ENCODE data around the gene RAD51AP1. TPM values are rescaled to one million over a fixed set of nuclear protein-coding genes. Genes with fewer than 3 reads are reported as not detected.
"Not testable (repeated sequence)": the region's sequence is repeated elsewhere in the genome, so short reads cannot be mapped to it uniquely, and the experiment has no call there.

Gene RAD51AP1, protein sequence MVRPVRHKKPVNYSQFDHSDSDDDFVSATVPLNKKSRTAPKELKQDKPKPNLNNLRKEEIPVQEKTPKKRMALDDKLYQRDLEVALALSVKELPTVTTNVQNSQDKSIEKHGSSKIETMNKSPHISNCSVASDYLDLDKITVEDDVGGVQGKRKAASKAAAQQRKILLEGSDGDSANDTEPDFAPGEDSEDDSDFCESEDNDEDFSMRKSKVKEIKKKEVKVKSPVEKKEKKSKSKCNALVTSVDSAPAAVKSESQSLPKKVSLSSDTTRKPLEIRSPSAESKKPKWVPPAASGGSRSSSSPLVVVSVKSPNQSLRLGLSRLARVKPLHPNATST
- 10 to 100 TPM; 21.4 to 34.4 TPM for total RNA-seq

DNA sequence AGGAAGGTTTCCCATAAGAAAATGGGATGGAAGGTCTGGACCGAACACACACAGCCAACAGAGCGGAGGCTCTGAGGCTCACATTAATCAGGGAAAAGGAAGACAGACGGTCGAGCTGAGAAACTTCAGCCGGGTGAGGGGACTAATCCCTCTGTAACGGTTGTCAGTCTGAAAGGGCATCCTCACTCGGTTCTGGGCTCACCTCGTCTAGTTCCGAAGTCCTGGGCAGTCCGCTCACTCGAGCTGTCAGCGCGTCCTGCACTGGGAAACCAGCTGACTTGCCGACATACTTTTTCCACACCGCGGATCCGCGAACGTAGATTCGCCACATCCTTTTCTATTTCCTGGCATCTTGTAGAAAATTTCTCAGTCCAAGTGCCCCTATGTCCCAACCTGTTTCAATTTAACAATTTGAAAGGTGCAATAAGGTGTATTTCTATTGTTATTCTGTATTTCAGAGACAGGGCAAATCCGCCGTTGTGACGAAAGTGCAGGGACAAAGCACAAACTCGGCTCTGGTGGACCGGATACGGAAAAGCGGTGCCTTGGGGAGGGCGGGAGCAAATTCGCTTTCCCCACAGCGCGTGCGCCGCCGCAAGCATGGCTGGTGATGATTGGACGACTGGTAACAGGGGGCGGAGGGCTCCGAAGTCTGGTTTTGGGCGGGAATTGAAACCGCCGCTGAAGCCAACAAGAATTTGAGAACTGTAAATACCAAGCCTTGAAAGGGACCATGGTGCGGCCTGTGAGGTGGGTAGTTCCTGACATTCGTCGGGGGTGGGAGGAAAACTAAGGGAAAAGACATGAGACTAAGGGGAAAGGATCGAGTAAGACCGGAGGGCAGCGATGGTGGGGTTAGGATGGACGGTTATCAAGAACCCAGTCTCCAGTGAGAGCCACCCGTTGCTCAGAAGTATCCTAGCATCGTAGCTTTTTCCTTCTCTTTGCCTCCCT lies at the start of gene RAD51AP1:
Gene RAD51AP1, plus strand, starts transcription at position 684 of the 954 bp plus-strand sequence. Its CDS starts 50 bp downstream, at position 734.
- H3K4me1 Mint-ChIP-seq (ENCODE audit: low read depth in 2 of 2) = peaks cover 17 to 26% of the 10 kb centered on the region in 2 donors
- H3K27me3 Mint-ChIP-seq = no peaks in the 10 kb centered on the region
- H3K36me3 Mint-ChIP-seq = no peaks in the 10 kb centered on the region
- peak within 1 kb of the TSS; percentile 95 for H3K4me3 Mint-ChIP-seq
- peak; percentile 99 to 100 for ATAC-seq
- DNase-seq (ENCODE audit: low spot score) = peak; percentile 97
- peak within 1 kb of the TSS; percentile 97 to 100 for H3K27ac Mint-ChIP-seq
- H3K9me3 Mint-ChIP-seq = no peaks in the 10 kb centered on the region

DNA sequence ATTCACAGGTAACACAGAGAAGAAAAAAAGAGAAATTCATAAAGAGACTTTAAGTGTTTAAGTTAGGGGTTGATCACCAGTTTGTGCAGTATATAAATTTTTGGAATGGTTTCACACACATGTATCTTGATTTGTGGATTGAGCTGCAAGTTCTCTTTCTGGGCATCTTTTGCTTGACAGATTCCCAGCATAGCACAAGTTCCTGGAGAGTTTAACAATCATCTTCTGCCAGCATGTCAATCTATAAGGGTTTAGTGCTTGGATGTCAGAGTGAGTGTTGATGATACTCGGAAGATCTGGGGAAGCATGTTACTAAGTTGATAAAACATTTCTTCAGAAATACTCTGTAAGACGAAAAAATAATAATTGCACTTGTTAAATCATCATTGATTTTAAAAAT lies 49.1 kb upstream of the RAD51AP1 start:
- no peak for DNase-seq (ENCODE audit: low spot score)
- Mint-ChIP-seq H3K27ac (no peak overlapping the region), H3K4me1 (ENCODE audit: low read depth in 2 of 2) (no peaks in the 10 kb centered on the region), H3K4me3 (no peak overlapping the region), H3K27me3 (no peaks in the 10 kb centered on the region), H3K9me3 (no peaks in the 10 kb centered on the region), H3K36me3 (peaks cover 11% of the 10 kb centered on the region)
- ATAC-seq = no peak

DNA sequence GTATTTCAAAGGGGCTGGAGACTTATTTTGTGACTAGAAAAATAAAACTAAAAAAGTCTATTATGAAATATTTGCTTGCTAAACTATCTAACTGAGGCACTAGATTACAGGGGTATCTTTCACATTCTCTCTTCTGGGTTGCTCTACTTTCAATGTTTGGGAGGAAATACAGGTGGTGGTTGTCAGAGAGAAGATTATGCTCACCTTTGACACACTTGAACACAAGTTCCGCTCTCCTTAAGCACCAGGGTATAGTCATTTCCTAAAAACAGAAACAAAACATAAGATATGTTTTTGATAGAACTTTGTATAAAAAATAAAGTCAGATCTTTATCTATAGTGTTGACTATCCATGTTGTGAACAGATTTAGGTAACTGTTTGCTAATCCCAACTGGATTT lies 47.7 kb upstream of the RAD51AP1 start:
- H3K27ac Mint-ChIP-seq = no peak overlapping the region
- peaks cover 0 to under 1% of the 10 kb centered on the region in 2 donors for H3K4me1 Mint-ChIP-seq (ENCODE audit: low read depth in 2 of 2)
- H3K9me3 Mint-ChIP-seq = no peaks in the 10 kb centered on the region
- no peaks in the 10 kb centered on the region for H3K27me3 Mint-ChIP-seq
- H3K4me3 Mint-ChIP-seq = no peak overlapping the region
- H3K36me3 Mint-ChIP-seq = peaks cover 11% of the 10 kb centered on the region
- no peak for ATAC-seq
- no peak for DNase-seq (ENCODE audit: low spot score)

DNA sequence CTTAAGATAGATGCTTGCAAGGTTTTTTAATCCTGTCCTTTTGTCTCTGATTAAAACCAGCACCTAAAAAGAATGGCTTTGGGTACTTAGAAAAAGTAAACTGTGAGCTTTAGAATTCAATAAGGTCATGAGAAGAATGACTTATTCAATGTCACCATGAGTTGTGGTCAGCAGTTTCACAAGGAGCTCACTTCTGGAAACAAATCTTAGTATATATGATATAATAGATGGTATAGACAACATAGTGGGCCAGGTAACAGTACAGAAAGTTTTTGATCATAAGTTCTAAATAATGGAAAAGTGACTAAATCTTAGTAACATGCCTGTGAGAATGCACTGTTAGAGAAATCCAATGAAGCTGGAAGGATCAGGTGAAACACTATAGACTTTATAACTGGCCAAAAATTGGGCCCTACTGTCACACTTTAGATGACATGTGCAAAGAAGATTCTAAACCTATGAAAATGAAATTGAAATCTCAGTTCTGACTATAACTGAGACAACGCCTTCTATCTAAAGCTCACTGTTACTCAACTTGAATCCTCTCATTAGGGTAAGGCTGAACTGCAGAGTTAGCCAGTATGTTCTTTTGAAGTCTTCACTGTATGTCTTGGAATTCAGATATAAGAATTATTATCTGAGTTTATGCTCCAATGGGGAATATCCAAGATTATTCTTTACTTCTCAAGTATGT lies 42.4 kb upstream of the RAD51AP1 start:
- no peaks in the 10 kb centered on the region for H3K27me3 Mint-ChIP-seq
- peak overlapping the region; percentile 20 to 48 for H3K27ac Mint-ChIP-seq
- peaks cover 21% of the 10 kb centered on the region for H3K36me3 Mint-ChIP-seq

DNA sequence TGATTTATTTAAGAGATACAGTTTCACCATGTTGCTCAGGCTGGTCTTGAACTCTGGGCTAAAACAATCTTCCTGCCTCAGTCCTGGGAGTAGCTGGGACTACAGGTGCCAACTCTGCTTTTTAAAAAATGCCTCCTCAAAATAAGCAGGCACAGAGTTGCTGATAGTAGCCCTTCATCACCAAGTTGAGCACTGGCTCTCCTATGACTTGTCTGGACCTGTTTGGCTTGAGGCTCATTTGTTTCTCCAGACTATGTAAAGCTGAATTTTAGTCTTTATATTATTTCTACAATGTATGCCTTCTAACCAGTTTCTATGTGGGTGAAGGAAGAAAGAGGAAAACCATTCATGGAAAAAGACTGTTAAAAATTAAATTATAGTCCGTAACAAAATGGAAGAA lies 39.5 kb upstream of the RAD51AP1 start:
- Mint-ChIP-seq H3K36me3 (peaks cover 27% of the 10 kb centered on the region), H3K4me1 (ENCODE audit: low read depth in 2 of 2) (peaks cover 5 to 9% of the 10 kb centered on the region in 2 donors), H3K27ac (no peak overlapping the region), H3K27me3 (no peaks in the 10 kb centered on the region), H3K4me3 (no peak overlapping the region), H3K9me3 (no peaks in the 10 kb centered on the region)
- DNase-seq (ENCODE audit: low spot score) (no peak), ATAC-seq (no peak)

More for the DNA sequence above, 42.4 kb upstream of the RAD51AP1 start:
- no peak for DNase-seq (ENCODE audit: low spot score)
- peak; percentile 52 to 88 for ATAC-seq
- Mint-ChIP-seq H3K4me3 (no peak overlapping the region), H3K9me3 (no peaks in the 10 kb centered on the region), H3K4me1 (ENCODE audit: low read depth in 2 of 2) (peaks cover 5 to 9% of the 10 kb centered on the region in 2 donors)

DNA sequence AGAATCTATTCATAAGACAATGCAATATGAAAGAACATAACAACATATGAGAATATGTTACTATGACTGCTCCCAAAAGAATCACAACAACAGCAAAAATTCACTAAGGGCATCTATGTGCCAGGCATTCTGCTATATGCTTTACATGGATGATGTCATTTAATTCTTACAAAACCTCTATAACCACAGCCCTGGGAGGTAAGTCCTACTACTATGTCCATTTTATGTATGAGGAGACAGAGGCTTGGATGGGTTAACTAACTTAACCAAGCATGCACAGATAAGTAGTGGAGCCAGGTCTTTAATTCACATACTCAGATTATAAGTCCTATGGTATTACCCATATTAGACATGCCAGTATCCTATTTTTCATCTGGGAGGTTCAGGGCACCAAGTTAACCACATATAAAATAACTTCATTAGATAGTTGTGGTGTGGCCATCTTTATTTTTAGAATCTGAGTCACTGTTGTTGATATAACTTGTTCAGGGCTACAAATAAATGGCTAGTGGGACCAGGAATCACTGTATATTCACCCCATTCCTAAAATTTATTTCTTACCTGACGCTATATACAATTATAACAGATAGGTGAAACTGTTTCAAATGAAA lies 33.2 kb upstream of the RAD51AP1 start:
- peaks cover 12% of the 10 kb centered on the region for H3K36me3 Mint-ChIP-seq
- H3K27ac Mint-ChIP-seq = no peak overlapping the region
- ATAC-seq (no peak), DNase-seq (ENCODE audit: low spot score) (no peak)
- H3K27me3 Mint-ChIP-seq = no peaks in the 10 kb centered on the region
- H3K4me1 Mint-ChIP-seq (ENCODE audit: low read depth in 2 of 2) = peaks cover 10 to 25% of the 10 kb centered on the region in 2 donors
- H3K9me3 Mint-ChIP-seq = no peaks in the 10 kb centered on the region
- no peak overlapping the region for H3K4me3 Mint-ChIP-seq

DNA sequence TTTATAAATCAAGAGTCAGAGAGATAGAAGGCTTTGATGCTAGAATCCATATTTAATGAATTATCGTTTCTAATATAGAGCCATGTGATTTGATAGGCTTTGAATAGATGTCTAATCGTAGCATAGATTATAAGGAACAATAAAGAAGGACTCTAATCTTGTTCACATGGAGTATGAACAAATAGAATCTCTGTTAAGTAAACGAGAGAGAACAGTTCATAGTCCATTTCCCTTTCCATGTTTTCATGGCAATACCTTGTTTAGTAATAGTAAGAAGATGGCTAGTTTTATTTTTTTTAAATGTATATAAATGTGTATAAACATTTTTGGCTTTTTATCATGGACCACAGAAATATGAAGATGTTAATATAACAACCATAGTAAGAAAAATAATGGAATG lies 32.3 kb upstream of the RAD51AP1 start:
- Mint-ChIP-seq H3K4me3 (peak overlapping the region; percentile 51), H3K27ac (peak overlapping the region in 1 of 2 donors; percentile 20)

DNA sequence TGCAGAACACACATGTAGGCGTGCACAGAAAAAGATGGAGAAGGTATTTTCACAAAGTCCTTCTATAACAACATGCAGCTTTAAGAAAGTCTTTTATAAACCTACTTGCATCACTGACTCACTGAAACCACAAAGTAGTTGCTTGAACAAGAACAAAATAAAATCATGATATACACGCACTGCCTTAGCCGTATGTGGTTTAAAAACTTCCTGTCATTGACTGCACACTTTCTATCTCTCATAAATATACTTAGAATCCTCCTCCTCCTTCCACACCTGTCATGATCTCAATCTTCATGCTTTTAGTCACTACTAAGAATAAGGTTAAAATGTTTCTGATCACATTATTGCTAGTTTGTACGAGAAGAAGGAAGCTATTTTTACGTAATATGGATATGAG lies 31.8 kb upstream of the RAD51AP1 start:
- H3K36me3 Mint-ChIP-seq = peaks cover 6% of the 10 kb centered on the region
- no peaks in the 10 kb centered on the region for H3K9me3 Mint-ChIP-seq
- DNase-seq (ENCODE audit: low spot score) (no peak), ATAC-seq (peak; percentile 69 to 99)
- peak overlapping the region; percentile 20 to 57 for H3K27ac Mint-ChIP-seq
- H3K4me1 Mint-ChIP-seq (ENCODE audit: low read depth in 2 of 2) = peaks cover 10 to 25% of the 10 kb centered on the region in 2 donors
- no peaks in the 10 kb centered on the region for H3K27me3 Mint-ChIP-seq
- H3K4me3 Mint-ChIP-seq = peak overlapping the region; percentile 51

More for the DNA sequence above, 32.3 kb upstream of the RAD51AP1 start:
- peaks cover 6% of the 10 kb centered on the region for H3K36me3 Mint-ChIP-seq
- H3K27me3 Mint-ChIP-seq = no peaks in the 10 kb centered on the region
- H3K9me3 Mint-ChIP-seq = no peaks in the 10 kb centered on the region
- DNase-seq (ENCODE audit: low spot score) (no peak), ATAC-seq (no peak)
- peaks cover 10 to 25% of the 10 kb centered on the region in 2 donors for H3K4me1 Mint-ChIP-seq (ENCODE audit: low read depth in 2 of 2)

DNA sequence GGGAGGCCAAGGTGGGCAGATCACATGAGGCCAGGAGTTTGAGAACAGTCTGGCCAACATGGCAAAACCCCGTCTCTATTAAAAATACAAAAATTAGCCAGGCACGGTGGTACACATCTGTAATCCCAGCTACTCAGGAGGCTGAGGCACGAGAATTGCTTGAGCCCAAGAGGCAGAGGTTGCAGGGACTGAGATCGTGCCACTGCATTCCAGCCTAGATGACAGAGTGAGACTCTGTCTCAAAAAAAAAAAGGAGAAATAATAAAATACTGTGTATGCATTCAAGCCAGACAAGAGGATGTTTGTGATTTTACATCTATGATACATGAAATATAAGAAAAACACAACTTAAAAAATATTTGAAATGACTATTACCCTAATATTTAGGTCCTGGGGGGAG lies 30.2 kb upstream of the RAD51AP1 start:
- H3K9me3 Mint-ChIP-seq; H3K27me3 Mint-ChIP-seq; H3K4me3 Mint-ChIP-seq; H3K27ac Mint-ChIP-seq; ATAC-seq; H3K36me3 Mint-ChIP-seq; DNase-seq (ENCODE audit: low spot score): not testable (repeated sequence)
- H3K4me1 Mint-ChIP-seq (ENCODE audit: low read depth in 2 of 2) = peaks cover 10 to 25% of the 10 kb centered on the region in 2 donors

DNA sequence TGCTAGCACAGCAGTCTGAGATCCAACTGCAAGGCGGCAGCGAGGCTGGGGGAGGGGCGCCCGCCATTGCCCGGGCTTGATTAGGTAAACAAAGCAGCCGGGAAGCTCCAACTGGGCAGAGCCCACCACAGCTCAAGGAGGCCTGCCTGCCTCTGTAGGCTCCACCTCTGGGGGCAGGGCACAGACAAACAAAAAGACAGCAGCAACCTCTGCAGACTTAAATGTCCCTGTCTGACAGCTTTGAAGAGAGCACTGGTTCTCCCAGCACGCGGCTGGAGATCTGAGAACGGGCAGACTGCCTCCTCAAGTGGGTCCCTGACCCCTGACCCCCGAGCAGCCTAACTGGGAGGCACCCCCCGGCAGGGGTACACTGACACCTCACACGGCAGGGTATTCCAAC lies 29.4 kb upstream of the RAD51AP1 start:
- peaks cover 10 to 25% of the 10 kb centered on the region in 2 donors for H3K4me1 Mint-ChIP-seq (ENCODE audit: low read depth in 2 of 2)
- not testable (repeated sequence) for H3K4me3 Mint-ChIP-seq; ATAC-seq; H3K9me3 Mint-ChIP-seq; DNase-seq (ENCODE audit: low spot score); H3K27ac Mint-ChIP-seq; H3K36me3 Mint-ChIP-seq; H3K27me3 Mint-ChIP-seq

DNA sequence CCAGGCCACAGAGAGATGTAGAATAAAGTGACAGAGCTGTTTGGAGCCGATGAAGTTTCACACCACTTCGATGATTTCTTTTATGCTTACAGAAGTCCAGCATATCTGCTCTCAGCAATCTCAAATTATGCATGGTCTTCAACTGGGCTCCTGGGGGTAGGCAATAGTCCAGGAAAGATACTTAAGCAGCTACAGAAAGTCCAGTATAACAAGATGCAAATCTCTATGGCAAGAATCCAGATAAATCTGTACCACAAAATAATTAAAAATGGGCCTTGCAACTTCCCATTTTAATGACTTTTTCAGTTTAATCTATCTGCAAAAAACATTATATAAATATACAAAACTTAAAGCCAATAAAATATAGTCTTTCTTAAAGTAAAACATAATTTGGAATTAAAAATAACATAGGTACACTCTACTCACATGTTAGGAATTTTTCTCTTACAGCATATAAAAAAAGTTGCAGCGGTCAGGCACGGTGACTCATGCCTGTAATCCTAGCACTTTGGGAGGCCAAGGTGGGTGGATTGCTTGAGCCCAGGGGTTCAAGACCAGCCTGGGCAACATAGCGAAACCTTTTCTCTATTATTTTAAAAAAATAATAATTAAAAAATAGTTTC lies 20.5 kb upstream of the RAD51AP1 start:
- no peak for DNase-seq (ENCODE audit: low spot score)
- Mint-ChIP-seq H3K4me3 (no peak overlapping the region), H3K9me3 (no peaks in the 10 kb centered on the region), H3K36me3 (peaks cover 12% of the 10 kb centered on the region), H3K27me3 (no peaks in the 10 kb centered on the region), H3K27ac (no peak overlapping the region), H3K4me1 (ENCODE audit: low read depth in 2 of 2) (no peaks in the 10 kb centered on the region)
- no peak for ATAC-seq

DNA sequence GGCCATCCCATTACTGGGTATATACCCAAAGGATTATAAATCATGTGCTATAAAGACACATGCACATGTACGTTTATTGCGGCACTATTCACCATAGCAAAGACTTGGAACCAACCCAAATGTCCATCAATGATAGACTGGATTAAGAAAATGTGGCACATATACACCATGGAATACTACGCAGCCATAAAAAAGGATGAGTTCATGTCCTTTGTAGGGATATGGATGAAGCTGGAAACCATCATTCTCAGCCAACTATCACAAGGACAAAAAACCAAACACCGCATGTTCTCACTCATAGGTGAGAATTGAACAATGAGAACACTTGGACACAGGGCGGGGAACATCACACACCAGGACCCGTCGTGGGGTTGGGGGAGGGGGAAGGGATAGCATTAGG lies 15.2 kb upstream of the RAD51AP1 start:
- not testable (repeated sequence) for H3K4me3 Mint-ChIP-seq; H3K36me3 Mint-ChIP-seq; H3K27ac Mint-ChIP-seq; ATAC-seq; H3K4me1 Mint-ChIP-seq (ENCODE audit: low read depth in 2 of 2); DNase-seq (ENCODE audit: low spot score); H3K27me3 Mint-ChIP-seq; H3K9me3 Mint-ChIP-seq

Measured in natural killer cell treated with Interleukin-12 subunit alpha and Interleukin-12 subunit beta and Interleukin-15 and Interleukin-18, amount 100 ng/mL, for 72 hours (primary cell).